ENCODE data around the gene COL5A1. TPM values are rescaled to one million over a fixed set of nuclear protein-coding genes. Genes with fewer than 3 reads are reported as not detected.

The COL5A1 gene
- total RNA-seq, 1 experiment from 2014 or later: 131 TPM

DNA sequence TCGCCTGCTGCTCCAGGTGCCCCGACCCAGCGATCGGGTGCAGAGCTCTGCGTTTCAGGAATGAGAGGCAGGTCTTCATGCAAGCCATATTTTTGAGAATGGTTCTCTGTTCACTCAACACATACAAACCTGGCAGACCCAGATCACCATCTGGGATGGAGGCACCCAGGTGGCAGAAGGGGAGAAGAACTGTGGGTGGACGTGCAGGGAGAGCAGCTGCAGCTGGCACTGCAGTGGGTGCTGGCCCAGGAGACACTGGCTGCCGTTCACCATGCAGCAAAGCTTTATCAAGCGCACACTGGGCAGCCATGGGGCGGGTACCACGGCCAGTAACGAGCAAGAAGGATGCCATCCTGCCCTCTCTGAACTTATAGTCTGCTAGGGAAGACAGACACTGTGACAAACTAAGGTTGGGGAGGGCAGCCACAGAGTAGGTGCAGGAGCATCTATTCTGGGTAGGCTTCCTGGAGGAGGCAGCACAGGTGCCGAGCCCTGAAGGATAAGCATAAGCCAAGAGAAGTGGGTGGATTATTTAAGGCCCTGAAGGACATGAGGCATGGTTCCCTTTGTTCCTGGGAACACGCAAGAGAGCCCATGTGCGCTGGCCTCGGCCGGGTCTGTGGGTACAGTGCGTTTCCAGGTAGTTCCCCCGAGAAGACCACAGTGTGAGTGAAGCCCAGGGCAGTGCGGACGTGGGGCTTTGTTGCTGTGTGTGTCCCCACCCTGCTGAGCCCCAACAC is 192.8 kb downstream of the COL5A1 start:
- no peak for DNase-seq (ENCODE audit: low read depth)

DNA sequence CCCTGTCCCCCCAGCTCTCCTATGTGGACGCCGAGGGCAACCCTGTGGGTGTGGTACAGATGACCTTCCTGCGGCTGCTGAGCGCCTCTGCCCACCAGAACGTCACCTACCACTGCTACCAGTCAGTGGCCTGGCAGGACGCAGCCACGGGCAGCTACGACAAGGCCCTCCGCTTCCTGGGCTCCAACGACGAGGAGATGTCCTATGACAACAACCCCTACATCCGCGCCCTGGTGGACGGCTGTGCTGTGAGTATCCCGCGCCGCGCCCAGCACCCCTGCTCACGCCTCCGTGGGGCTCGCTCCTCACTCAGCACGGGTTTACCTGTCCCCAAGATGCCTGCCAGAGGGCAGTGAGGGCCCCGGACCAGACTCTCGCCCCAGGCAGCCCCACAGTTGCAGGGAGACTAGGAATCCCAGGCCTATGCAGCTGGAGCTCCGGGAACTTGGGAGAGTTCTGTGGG is 193.4 kb downstream of the COL5A1 start:
- DNase-seq (ENCODE audit: low read depth): no peak

DNA sequence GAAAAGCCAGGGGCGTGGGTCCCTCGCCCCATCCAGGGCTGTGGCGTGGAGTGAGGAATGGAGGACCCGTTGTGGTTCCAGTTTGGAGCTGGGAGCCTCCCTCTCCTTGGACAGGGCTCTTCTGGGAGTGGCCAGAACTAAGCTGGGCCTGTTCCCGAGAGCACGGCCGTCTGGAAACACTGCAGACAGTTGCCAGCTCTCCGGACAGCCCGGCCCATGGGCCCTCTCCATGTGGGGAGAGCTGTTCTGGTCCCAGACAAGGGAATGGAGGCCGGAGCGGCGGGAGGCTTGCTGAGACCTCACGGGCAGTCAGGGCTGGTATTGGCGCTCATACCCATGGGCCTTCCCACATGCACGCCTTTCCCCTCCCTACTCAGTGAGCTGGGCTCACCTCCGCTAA is 193.8 kb downstream of the COL5A1 start:
- no peak for DNase-seq (ENCODE audit: low read depth)

DNA sequence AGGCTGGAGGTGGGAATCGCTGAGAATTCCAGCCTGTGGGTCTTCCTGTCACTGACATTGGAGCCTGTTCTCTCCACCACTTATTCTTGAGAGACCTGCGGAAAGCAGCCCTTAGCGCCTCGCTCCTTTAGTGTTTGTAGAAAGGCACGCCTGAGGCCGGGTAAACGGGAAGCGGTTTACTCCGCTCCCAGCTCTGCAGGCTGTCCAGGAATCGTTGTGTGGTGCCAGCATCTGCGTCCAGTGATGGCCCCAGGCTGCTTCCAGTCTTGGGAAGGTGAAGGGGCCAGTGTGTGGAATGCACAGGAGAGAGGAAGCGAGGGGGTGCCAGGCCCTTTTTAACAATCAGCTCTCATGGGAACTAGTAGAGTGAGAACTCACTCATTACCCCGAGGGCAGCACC is 194.4 kb downstream of the COL5A1 start:
- no peak for DNase-seq (ENCODE audit: low read depth)

DNA sequence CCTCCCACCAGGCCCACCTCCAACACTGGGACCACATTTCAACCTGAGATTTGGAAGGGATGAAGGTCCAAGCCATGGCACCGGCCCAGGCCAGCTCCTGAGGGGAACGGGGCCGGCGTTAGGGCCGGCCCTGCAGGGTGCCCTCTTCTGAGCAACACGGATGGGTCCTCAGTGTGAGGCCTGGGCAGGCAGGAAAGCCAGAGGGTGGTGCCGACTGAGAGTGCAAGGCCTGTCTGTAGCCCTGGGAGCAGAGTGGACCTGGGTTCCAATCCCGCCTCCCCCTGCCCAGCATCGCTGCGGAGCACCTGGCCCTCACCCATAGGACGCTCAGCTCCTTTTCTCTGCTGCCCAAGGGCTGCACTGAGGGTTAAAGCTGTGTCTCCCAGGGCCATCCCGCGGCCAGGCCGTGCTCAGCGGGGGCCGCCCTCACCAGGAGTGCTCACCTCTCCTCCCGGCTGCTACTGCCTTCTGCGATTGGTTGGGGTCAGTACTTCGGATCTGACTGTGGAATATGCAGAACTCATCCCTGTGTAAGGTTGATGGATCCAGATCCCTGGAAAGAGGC is 194.9 kb downstream of the COL5A1 start:
- DNase-seq (ENCODE audit: low read depth): no peak

DNA sequence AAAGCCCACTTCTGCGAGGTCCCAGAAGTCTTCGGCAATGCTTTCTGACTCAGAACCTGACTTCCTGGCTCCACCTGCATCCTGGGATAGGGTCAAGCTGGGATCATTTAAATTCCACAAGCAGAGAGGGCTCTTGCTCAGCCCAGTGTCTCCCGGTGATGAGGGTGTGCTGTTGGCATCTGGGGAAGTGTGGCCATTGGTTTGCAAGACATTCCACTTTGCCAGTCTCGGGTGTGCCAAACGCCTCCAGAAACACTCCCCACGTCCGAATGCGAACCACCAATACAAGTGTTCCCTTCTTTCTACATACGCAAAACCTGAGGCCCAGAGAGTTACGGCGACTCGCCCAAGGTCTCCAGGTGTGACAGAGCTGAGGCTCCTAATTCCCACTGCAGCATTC is 195.9 kb downstream of the COL5A1 start:
- DNase-seq (ENCODE audit: low read depth): no peak

DNA sequence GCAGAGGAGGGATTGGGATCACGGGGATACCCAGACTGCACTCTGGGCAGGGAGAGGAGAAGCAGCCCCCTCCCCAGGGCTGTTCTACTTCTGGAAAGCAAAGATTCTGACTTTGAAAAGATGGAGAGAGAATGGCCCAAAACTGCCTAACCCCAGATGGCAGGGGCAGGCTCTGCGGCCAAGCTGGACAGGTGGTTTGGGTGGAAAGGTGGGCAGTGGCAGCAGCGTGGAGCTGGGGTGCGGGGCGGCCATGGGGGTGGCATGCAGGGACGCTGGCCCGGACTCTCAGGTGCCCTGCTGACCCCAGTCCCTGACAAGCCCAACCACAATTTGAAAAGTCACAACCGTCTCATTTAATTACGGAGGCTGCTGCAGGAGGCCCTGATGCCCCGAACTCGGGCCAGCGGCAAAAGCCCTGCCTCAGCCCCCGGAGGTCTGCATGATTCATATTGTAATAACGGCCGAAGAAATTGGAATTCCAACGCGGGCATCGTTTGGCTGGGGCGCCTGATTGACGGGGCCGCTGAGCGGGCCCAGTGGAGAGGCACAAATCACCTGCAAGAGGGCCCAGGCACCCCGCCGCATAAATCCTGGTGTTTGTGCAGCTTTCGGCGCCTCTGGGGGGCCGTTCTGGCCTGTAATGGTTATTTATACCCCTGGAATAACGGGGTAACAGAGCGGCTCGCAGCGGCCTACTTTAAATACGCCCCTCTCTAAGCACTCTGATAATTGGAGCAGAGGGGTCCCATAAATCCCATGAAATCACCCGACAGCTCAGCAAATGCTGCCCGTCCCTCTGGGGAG is 197.2 kb downstream of the COL5A1 start:
- DNase-seq (ENCODE audit: low read depth): no peak

DNA sequence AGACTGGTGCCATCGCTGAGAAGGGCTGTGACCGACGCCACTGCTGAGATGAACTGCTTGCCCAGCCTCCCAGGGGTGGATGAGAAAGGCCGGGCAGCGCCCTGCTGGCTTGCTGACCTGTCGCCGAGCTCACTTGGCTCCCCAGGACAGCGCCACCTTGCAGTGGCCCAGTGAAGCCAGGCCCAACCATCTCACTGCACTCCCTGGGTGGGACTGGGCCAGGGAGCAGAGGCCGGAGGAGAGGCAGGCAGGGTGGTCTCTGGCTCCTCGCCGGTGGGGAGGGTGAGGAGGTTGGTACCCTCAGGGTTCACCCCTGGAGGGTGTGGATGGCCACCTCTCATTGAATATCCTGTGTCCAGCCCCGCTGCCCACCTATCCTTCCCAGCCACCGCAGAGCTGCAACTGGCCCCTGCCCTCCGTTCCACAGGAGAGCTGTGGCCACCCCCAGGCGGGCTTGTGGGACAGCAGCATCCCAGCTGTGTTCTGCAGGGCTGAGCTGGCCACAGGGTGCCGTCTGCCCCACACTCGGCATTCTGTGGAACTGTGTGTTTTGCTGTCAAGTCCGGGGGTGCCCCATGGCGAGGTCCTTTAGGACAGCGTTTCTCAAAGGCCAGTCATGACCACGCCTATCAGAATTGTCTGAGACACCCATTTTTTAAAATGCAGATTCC is 198.0 kb downstream of the COL5A1 start:
- DNase-seq (ENCODE audit: low read depth): no peak

DNA sequence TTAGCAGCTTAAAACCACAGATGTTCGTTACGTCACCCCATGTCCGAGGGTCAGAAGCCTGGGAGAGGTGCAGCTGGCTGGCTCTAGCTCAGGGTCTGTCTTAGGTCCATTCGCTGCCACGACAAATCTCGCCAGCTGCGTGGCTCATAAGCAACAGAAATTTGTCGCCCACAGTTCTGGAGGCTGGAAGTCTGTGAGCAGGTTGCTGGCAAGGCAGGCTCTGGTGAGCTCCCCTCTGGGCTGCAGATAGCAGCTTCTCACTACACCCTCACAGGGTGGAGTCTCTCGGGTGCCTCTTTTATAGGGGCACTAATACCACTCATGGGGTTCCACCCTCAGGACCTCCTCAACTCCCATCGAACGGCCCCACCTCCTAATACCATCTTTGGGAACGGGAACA is 198.9 kb downstream of the COL5A1 start:
- no peak for DNase-seq (ENCODE audit: low read depth)

DNA sequence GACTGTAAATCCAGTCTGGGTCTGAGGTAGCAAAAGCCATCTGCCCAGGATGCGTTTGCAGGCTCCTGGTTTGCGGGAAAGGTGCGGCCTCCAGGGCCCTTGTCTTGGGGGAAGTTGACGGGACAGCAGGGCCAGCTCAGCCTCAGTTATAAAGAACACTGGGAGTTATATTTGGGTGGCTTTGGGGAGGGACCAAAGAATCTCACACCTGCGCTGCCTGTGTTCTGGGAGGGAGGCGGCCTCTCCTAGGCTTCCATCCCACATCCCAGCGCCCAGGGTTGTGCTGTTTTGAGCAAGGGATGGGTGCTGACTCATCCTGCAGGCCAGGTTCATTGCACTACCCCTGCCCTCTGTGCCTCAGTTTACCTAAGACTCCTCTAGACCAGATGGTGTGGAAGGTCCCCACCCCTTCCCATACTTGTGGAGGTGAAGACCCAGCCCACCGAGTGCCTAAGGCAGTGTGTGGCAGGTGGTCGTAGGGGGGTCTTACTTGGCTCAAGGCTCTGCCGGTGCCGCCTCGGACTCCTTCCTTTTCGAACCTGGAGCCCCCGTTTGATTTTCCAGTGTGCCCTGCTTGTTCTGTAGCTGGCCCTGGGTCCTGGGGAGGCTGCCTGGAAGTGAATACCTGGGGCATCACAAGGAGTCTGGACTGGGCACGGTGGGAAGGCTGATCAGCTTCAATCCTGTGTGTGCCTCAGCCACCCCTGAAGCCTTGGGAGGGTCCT is 199.7 kb downstream of the COL5A1 start:
- DNase-seq (ENCODE audit: low read depth): no peak

DNA sequence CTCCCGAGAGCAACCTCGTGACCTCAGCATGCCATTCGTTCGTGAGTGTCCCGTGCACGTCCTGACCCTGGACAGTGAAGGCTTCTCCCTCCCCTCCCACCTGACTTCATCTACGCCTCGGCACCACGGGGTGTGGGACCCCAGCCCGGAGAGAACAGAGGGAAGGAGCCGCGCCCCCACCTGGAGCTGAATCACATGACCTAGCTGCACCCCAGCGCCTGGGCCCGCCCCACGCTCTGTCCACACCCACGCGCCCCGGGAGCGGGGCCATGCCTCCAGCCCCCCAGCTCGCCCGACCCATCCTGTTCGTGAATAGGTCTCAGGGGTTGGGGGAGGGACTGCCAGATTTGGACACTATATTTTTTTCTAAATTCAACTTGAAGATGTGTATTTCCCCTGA is 200.7 kb downstream of the COL5A1 start:
- DNase-seq (ENCODE audit: low read depth): no peak

DNA sequence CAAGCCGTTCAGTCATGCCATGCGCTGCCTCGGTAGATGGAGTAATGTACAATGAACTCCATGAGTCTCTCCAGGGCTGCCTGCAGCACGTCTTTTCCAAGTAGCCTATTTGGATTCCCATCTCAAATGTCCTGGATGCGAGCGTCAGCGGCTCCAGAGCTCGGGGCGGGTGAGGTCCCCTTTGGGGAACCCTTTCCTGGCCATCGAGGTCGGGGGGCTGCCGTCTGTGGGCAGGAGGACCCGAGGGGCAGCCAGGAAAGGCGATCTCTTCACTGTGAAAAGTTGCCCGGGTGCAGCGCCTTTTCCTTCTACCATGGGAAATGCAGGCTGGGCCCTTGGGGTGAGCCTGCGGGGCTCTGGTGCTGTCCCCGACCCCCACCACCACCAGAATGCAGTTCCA is 202.1 kb downstream of the COL5A1 start:
- DNase-seq (ENCODE audit: low read depth): no peak

DNA sequence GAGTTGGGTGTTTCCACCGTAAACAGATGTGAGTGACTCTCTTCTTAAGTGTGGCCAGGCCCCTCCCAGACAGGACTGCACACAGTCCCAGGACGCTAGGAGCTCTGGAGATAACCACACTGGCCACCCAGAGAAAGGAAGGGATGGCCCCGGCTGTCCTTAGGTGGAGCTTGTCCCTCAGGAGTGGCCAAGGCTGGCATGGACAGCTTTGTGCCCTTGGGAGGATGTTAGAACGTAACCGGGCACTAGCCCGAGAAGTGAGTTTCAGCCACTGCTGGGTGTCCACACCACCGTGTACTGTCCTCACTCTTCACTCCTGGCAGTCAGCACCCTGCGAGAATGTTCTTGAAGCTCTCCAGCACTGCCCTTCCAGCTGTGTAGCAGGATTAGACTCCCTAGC is 203.2 kb downstream of the COL5A1 start:
- DNase-seq (ENCODE audit: low read depth): no peak

DNA sequence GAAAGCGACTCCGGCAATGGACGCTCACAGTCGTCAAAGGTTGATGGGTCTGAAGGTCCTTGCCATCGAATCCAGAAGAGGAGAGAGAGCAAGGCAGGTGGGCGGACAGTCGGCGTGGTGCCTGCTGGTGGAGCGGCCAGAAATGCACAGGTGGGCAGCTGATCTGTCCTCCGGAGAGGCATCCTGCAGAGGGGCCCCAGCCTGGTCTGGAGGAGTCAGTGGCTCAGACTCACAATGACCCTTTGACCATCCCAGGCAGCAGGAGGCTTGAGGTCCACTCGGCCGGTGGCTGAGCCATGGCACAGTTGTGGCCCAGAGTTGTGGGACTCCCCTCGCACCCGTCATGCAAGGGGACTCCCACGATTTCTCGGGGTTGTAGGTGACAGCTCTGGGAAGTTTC is 204.6 kb downstream of the COL5A1 start:
- no peak for DNase-seq (ENCODE audit: low read depth)

DNA sequence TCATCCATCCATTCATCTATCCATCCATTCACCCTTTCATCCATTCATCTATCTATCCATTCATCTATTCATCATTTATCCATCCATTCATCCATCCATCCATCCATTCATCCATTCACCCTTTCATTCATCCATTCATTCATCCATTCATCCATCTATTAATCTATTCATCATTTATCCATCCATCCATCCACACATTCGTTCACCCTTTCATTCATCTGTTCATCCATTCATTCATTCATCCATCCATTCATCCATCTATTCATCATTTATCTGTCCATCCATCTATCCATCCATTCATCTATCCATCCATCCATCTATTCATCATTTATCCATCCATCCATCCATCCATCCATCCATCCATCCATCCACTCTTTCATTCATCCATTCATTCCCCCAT is 205.1 kb downstream of the COL5A1 start:
- DNase-seq (ENCODE audit: low read depth): no peak

DNA sequence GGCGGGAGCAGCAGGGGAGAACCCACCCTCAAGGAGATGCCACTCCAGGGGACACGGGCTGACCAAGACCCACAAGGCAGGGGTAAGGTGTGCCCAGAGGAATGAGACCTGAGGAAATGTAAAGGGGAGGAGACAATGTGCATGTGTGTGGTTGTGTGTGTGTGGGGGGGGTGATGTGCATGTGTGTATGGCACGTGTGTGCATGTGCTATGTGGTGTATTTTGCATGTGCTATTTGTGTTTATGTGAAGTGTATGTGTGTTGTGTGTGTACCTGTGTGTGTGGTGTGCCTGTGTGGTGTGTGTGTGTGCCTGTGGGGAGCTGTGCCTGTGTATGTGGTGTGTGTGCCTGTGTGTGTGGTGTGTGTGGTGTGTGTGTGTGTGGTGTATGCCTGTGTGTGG is 205.5 kb downstream of the COL5A1 start:
- DNase-seq (ENCODE audit: low read depth): no peak

DNA sequence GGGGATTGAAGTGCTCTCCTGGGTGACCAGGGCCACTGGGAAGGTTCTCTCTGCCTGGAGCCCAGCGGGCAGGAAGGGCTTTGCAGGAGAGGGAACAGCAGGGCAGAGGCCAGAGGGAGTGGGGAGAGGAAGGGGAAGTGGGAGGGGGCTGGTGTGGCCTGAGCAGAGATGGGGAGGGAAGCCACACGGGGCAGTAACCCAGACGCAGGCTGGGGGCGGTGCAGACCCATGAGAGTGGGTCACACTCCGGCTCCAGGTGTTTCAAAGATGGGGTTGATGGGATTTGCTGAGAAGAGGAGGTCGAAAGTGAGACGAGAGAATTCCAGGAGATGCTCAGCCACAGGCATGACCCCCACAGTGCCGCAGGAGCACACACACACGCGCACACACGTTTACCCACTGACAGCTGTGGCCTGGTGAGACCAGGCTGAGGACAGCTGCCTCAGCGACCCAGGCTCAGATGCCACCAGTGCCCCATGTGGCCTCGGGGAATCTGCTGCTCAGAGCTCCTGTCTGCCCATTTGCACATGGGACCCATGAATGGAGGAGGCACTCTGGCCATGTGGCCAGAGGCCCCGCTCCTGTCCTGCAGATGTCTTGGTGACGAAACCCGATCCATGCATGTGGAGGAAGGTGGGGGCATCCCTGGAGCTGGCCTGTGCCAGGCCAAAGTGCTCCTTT is 206.3 kb downstream of the COL5A1 start:
- no peak for DNase-seq (ENCODE audit: low read depth)

DNA sequence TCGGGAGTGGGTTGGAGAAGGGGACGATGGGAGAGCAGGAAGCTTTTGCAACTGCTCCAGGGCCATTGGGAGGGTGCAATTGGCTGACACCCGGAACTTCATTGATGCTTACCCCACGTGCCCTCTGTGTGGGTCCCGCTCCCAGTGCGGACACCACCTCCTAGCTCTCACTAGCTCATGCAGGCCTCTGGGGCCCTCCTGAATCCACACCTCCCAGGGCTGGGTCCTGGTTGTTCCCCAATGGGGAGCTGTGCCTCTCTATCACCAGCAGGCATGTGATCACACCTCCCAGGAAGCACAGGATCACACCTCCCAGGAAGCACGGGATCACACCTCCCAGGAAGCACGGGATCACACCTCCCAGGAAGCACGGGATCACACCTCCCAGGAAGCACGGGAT is 206.9 kb downstream of the COL5A1 start:
- DNase-seq (ENCODE audit: low read depth): no peak

DNA sequence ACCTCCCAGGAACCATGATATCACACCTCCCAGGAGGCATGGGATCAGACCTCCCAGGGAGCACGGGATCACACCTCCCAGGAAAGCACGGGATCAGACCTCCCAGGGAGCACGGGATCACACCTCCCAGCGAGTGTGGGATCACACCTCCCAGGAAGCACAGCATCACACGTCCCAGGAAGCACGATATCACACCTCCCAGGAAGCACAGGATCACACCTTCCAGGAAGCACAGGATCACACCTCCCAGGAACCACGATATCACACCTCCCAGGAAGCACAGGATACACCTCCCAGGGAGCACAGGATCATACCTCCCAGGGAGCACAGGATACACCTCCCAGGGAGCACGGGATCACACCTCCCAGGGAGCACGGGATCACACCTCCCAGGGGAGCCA is 209.0 kb downstream of the COL5A1 start:
- DNase-seq (ENCODE audit: low read depth): no peak

DNA sequence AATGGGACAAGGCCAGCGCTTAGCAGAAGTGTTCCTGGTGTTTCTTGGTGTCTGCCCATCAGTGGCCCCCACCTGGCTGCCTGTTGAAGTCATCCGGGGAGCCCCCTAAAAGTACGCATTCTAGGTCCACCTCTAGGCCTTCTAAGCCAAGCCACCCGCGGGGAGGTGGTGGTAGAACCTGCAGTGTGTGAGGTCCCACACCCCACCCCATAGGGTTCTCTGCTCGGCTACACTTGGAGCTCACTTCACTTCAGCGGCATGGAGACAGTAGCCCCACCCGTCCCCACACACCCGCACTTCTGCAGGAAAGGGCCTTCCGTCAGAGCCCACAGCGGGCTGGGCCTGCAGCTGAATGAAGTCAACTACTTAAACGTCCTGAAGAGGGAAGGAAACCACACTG is 209.4 kb downstream of the COL5A1 start:
- DNase-seq (ENCODE audit: low read depth): no peak

Data from Daoy (cell line).